Muscle of leg (tissue), 11 donors: ENCODE measurements around the gene ZCCHC4. TPM values are rescaled to one million over a fixed set of nuclear protein-coding genes. Genes with fewer than 3 reads are reported as not detected.

Experiments used
- DNase-seq: peaks from one replicate; pipeline ENCODE4 v3.0.0; 2013
- H3K27ac ChIP-seq: one replicate; pipeline ENCODE4 v1.5.1; 2013; ENCODE audit warnings: mild to moderate bottlenecking, low read length, control low read depth
- H3K27me3 ChIP-seq: one replicate; pipeline ENCODE4 v1.6.1; 2013; ENCODE audit warnings: low read length; ENCODE audit not compliant: control insufficient read depth, insufficient read depth
- H3K36me3 ChIP-seq: one replicate; pipeline ENCODE4 v1.6.1; 2013; ENCODE audit warnings: low read length; ENCODE audit not compliant: control insufficient read depth, insufficient read depth
- H3K4me1 ChIP-seq: one replicate; pipeline ENCODE4 v1.6.1; 2013; ENCODE audit warnings: low read length; ENCODE audit not compliant: control insufficient read depth, insufficient read depth
- H3K4me3 ChIP-seq: one replicate; pipeline ENCODE4 v1.5.1; 2013; ENCODE audit warnings: low read length, control low read depth
- H3K9me3 ChIP-seq: replicated peaks from 2 replicates; pipeline ENCODE4 v1.6.1; 2013; ENCODE audit warnings: low read depth, low read length; ENCODE audit not compliant: control insufficient read depth
- WGBS: methylation state at CpG from one replicate; pipeline ENCODE4 v1.1.5; 2013; ENCODE audit warnings: missing lambda C conversion rate; ENCODE audit not compliant: insufficient coverage; 5-methylcytosine and 5-hydroxymethylcytosine counted together
- polyA plus RNA-seq, 8 donors: library from polyadenylated mRNA; unstranded; fragments of 120-200 nt; gene quantifications; one replicate each; pipeline versions ENCODE4 v1.2.1 to v1.2.3, GENCODE V29; 2013; ENCODE audit warnings: inconsistent platforms in 1 of 8, low replicate concordance in 1 of 8; ENCODE audit not compliant: insufficient read length in 8 of 8, insufficient read depth in 1 of 8
- total RNA-seq: library from RNA; stranded (reverse); fragments of 120-200 nt; gene quantifications from one replicate; pipeline ENCODE4 v1.2.4, GENCODE V29; 2013

The ZCCHC4 gene
- total and polyA plus RNA-seq, 9 donors: 7.9 to 18.6 (median 9.9) TPM

GRCh38 chr4:25299476-25300203 is 12.9 kb upstream of the ZCCHC4 start:
- Histone ChIP-seq H3K4me3 (no peak overlapping the region), H3K36me3 (no peaks in the 10 kb centered on the region), H3K4me1 (no peaks in the 10 kb centered on the region), H3K27me3 (peaks cover 6% of the 10 kb centered on the region), H3K9me3 (no peaks in the 10 kb centered on the region), H3K27ac (no peak overlapping the region)
- WGBS: 56% methylated on average over 7 of the region's 10 CpGs
- no peak for DNase-seq

GRCh38 chr4:25301471-25301870 is 11.1 kb upstream of the ZCCHC4 start:
- Histone ChIP-seq H3K4me3 (no peak overlapping the region), H3K9me3 (no peaks in the 10 kb centered on the region), H3K27ac (no peak overlapping the region), H3K4me1 (no peaks in the 10 kb centered on the region), H3K27me3 (peaks cover 6% of the 10 kb centered on the region), H3K36me3 (no peaks in the 10 kb centered on the region)
- DNase-seq: no peak
- WGBS: 71% methylated on average over 1 of the region's 4 CpGs

- peaks cover 6% of the 10 kb centered on the region for H3K27me3 ChIP-seq
- DNase-seq: no peak
- WGBS: 83% methylated on average over 5 of the region's 9 CpGs
- no peak overlapping the region for H3K4me3 ChIP-seq
- H3K27ac ChIP-seq: no peak overlapping the region
- no peaks in the 10 kb centered on the region for H3K9me3 ChIP-seq
- no peaks in the 10 kb centered on the region for H3K36me3 ChIP-seq
- H3K4me1 ChIP-seq: no peaks in the 10 kb centered on the region
Observed at GRCh38 chr4:25302626-25303025, 9.9 kb upstream of the ZCCHC4 start.

GRCh38 chr4:25303578-25303977 is 9.0 kb upstream of the ZCCHC4 start:
- no peak overlapping the region for H3K27ac ChIP-seq
- H3K4me3 ChIP-seq: no peak overlapping the region
- no peaks in the 10 kb centered on the region for H3K36me3 ChIP-seq
- peaks cover 6% of the 10 kb centered on the region for H3K27me3 ChIP-seq
- no peak for DNase-seq
- WGBS: no CpG with 5 or more reads among the region's 3 CpGs
- peaks cover 2% of the 10 kb centered on the region for H3K4me1 ChIP-seq
- H3K9me3 ChIP-seq: no peaks in the 10 kb centered on the region

DNA sequence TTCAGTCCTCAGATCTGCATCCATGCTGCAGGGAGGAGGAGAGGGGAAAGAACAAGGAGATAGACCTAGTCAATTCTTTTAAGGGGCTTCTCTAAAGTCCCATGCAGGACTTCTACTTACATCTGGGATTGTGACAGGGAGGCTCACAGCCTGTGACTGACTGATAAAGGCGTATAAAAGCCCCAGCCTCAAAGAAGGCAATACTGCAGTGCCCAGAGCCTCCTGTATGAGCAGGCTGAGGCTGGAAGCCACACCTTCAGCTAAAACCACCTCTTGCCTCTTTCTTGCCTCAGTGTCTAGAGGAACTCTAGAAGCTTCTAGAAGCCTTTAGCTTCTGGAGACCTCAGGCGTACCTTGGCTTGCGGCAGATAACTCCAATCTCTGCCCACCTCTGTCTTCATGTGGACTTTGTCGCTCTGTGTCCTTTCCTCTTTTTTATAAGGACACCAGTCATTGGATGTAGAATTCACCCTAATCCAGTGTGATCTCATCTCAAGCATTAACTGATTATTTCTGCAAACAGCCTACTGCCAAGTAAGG is 6.0 kb upstream of the ZCCHC4 start:
- H3K27me3 ChIP-seq: no peaks in the 10 kb centered on the region
- no peak overlapping the region for H3K4me3 ChIP-seq
- 79% methylated on average over 3 of the region's 4 CpGs for WGBS
- H3K27ac ChIP-seq: no peak overlapping the region
- DNase-seq: no peak
- H3K9me3 ChIP-seq: no peaks in the 10 kb centered on the region
- peaks cover 2% of the 10 kb centered on the region for H3K4me1 ChIP-seq
- no peaks in the 10 kb centered on the region for H3K36me3 ChIP-seq

- Histone ChIP-seq H3K27ac (no peak overlapping the region), H3K4me1 (peaks cover 2% of the 10 kb centered on the region), H3K4me3 (no peak overlapping the region), H3K27me3 (no peaks in the 10 kb centered on the region), H3K9me3 (no peaks in the 10 kb centered on the region), H3K36me3 (no peaks in the 10 kb centered on the region)
- WGBS: 61% methylated on average over 5 of the region's 7 CpGs
- no peak for DNase-seq
Observed at GRCh38 chr4:25307596-25307995, 5.0 kb upstream of the ZCCHC4 start.

- DNase-seq: no peak
- WGBS: 63% methylated on average over 1 of the region's 2 CpGs
- Histone ChIP-seq H3K9me3 (no peaks in the 10 kb centered on the region), H3K4me3 (no peak overlapping the region), H3K27me3 (no peaks in the 10 kb centered on the region), H3K4me1 (peaks cover 4% of the 10 kb centered on the region), H3K36me3 (no peaks in the 10 kb centered on the region), H3K27ac (no peak overlapping the region)
Observed at GRCh38 chr4:25308306-25308705, 4.3 kb upstream of the ZCCHC4 start.

- Histone ChIP-seq H3K9me3 (no peaks in the 10 kb centered on the region), H3K4me1 (peaks cover 8% of the 10 kb centered on the region), H3K27me3 (no peaks in the 10 kb centered on the region), H3K36me3 (no peaks in the 10 kb centered on the region), H3K4me3 (no peak overlapping the region), H3K27ac (no peak overlapping the region)
- no peak for DNase-seq
- 61% methylated on average over 3 of the region's 7 CpGs for WGBS
Observed at GRCh38 chr4:25308761-25309160, 3.8 kb upstream of the ZCCHC4 start.

GRCh38 chr4:25310066-25310802 is 2.3 kb upstream of the ZCCHC4 start:
- WGBS: no CpG with 5 or more reads among the region's 4 CpGs

DNA sequence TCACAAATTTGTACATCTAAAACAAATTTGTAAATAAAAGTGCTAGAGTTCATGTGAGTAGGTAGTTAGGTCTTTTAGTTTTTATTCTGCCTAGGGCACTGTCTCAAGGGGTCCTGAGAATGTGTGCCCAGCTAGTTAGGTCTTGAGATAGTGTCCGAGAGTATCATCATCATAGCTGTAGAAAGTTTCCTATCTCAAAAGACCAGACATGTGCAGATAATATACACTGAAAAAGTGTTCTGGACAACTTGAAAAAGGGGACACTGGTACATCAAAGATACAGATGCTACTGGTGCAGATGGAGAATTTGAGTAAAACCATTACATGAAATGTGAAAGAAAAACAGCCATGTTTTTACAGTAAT is 1.8 kb upstream of the ZCCHC4 start:
- H3K9me3 ChIP-seq: no peaks in the 10 kb centered on the region
- DNase-seq: no peak
- no peak overlapping the region for H3K4me3 ChIP-seq
- no peaks in the 10 kb centered on the region for H3K36me3 ChIP-seq
- H3K27ac ChIP-seq: no peak overlapping the region
- peaks cover 8% of the 10 kb centered on the region for H3K4me1 ChIP-seq
- no peaks in the 10 kb centered on the region for H3K27me3 ChIP-seq
- WGBS: no CpG with 5 or more reads among the region's 1 CpG

More at GRCh38 chr4:25310066-25310802, 2.3 kb upstream of the ZCCHC4 start:
- Histone ChIP-seq H3K27me3 (no peaks in the 10 kb centered on the region), H3K9me3 (no peaks in the 10 kb centered on the region), H3K36me3 (no peaks in the 10 kb centered on the region), H3K4me3 (no peak overlapping the region), H3K4me1 (peaks cover 8% of the 10 kb centered on the region), H3K27ac (no peak overlapping the region)
- DNase-seq: no peak
